Thyroid gland (tissue), 4 donors: ENCODE measurements around the gene PECR.

ENCODE experiments used
- CTCF ChIP-seq, 6 experiments: fragments of 200-600 bp in 3 of 6; fragments of 450-650 bp in 3 of 6; sonication (generic) in 3 of 6; IDR thresholded peaks; one replicate each; pipeline ENCODE4 v1.5.1; 2016 to 2019; ENCODE audit warnings: antibody characterized with exemption in 6 of 6, mild to moderate bottlenecking in 2 of 6, inconsistent platforms in 1 of 6, moderate library complexity in 1 of 6
- POLR2A ChIP-seq, 2 donors: fragments of 450-650 bp; IDR thresholded peaks; one replicate each; pipeline ENCODE4 v1.6.1; 2017; ENCODE audit warnings: antibody characterized with exemption in 2 of 2, mild to moderate bottlenecking in 2 of 2, moderate library complexity in 1 of 2

- TF ChIP-seq CTCF (IDR thresholded peaks at IDR 0.05) (no peak), POLR2A (IDR thresholded peaks at IDR 0.05) (no peak)
Observed at GRCh38 chr2:216052420-216052819, 29.2 kb downstream of the PECR start.
